HS-27A (cell line): Measurements from ENCODE around the gene CBY1.

ENCODE experiments used
- DNase-seq: peaks from one replicate; pipeline ENCODE4 v3.0.0-alpha.2; 2012; ENCODE audit warnings: low read depth, missing footprints

The CBY1 gene

GRCh38 chr22:38649841-38650522, 6.5 kb upstream of the CBY1 start:
- no peak for DNase-seq

- DNase-seq: no peak
Measured at GRCh38 chr22:38652859-38653258, 3.6 kb upstream of the CBY1 start.

- no peak for DNase-seq
Measured at GRCh38 chr22:38653741-38654140, 2.7 kb upstream of the CBY1 start.

GRCh38 chr22:38655519-38656255, 751 bp upstream of the CBY1 start:
- DNase-seq: no peak

- DNase-seq: peak; percentile 4
Measured at GRCh38 chr22:38657045-38657909, 839 bp downstream of the CBY1 start.

- DNase-seq: no peak
Measured at GRCh38 chr22:38674888-38675287, 18.4 kb downstream of the CBY1 start.

GRCh38 chr22:38675833-38676232, 19.4 kb downstream of the CBY1 start:
- DNase-seq: no peak

GRCh38 chr22:38681582-38682335, 25.3 kb downstream of the CBY1 start, which contains the start of gene TOMM22:
Gene TOMM22, plus strand, starts transcription at chr22:38681957. Its CDS starts 22 bp downstream, at chr22:38681979.
- DNase-seq: peak; percentile 58

GRCh38 chr22:38684895-38685294, 28.5 kb downstream of the CBY1 start:
- DNase-seq: no peak

- no peak for DNase-seq
Measured at GRCh38 chr22:38685761-38686160, 29.3 kb downstream of the CBY1 start.

GRCh38 chr22:38689651-38690050, 33.2 kb downstream of the CBY1 start:
- DNase-seq: no peak

GRCh38 chr22:38694049-38694448, 37.6 kb downstream of the CBY1 start:
- no peak for DNase-seq

GRCh38 chr22:38694940-38695339, 38.5 kb downstream of the CBY1 start:
- no peak for DNase-seq

GRCh38 chr22:38696606-38697424, 40.4 kb downstream of the CBY1 start:
- DNase-seq: peak; percentile 42

- no peak for DNase-seq
Measured at GRCh38 chr22:38697425-38698089, 41.1 kb downstream of the CBY1 start.

- DNase-seq: no peak
Measured at GRCh38 chr22:38698407-38699094, 42.1 kb downstream of the CBY1 start.

GRCh38 chr22:38699143-38699542, 42.7 kb downstream of the CBY1 start:
- DNase-seq: no peak

GRCh38 chr22:38699784-38700183, 43.3 kb downstream of the CBY1 start:
- DNase-seq: no peak

- no peak for DNase-seq
Measured at GRCh38 chr22:38700270-38700788, 43.9 kb downstream of the CBY1 start.
